Effector memory CD4-positive, alpha-beta T cell (primary cell): ENCODE measurements around the gene PLEKHG2.
A peak's percentile ranks its signal among the peaks of the same experiment; 100 is the strongest.

Experiments used
- DNase-seq, 3 donors: peaks; one replicate each; pipeline ENCODE4 v3.0.0-alpha.2; 2020
- H3K27ac ChIP-seq: 2 replicates; pipeline ENCODE4 v1.7.0; 2013; ENCODE audit warnings: mild to moderate bottlenecking, low read length, moderate library complexity; ENCODE audit not compliant: insufficient read depth, poor library complexity, severe bottlenecking
- H3K27me3 ChIP-seq: replicated peaks from 2 replicates; pipeline ENCODE4 v1.7.0; 2013; ENCODE audit warnings: mild to moderate bottlenecking, low read length; ENCODE audit not compliant: insufficient read depth, control insufficient read depth, poor library complexity, severe bottlenecking
- H3K36me3 ChIP-seq: 2 replicates; pipeline ENCODE4 v1.7.0; 2013; ENCODE audit warnings: mild to moderate bottlenecking, low read length, moderate library complexity; ENCODE audit not compliant: control insufficient read depth, insufficient read depth
- H3K4me1 ChIP-seq: 2 replicates; pipeline ENCODE4 v1.7.0; 2013; ENCODE audit warnings: low read length, mild to moderate bottlenecking; ENCODE audit not compliant: control insufficient read depth, insufficient read depth, poor library complexity, severe bottlenecking
- H3K4me3 ChIP-seq: 2 replicates; pipeline ENCODE4 v1.7.0; 2013; ENCODE audit warnings: low read length, low read depth, mild to moderate bottlenecking; ENCODE audit not compliant: insufficient read depth, poor library complexity, severe bottlenecking
- H3K9me3 ChIP-seq: 2 replicates; pipeline ENCODE4 v1.7.0; 2013; ENCODE audit warnings: mild to moderate bottlenecking, low read length, moderate library complexity; ENCODE audit not compliant: control insufficient read depth

The PLEKHG2 gene

DNA sequence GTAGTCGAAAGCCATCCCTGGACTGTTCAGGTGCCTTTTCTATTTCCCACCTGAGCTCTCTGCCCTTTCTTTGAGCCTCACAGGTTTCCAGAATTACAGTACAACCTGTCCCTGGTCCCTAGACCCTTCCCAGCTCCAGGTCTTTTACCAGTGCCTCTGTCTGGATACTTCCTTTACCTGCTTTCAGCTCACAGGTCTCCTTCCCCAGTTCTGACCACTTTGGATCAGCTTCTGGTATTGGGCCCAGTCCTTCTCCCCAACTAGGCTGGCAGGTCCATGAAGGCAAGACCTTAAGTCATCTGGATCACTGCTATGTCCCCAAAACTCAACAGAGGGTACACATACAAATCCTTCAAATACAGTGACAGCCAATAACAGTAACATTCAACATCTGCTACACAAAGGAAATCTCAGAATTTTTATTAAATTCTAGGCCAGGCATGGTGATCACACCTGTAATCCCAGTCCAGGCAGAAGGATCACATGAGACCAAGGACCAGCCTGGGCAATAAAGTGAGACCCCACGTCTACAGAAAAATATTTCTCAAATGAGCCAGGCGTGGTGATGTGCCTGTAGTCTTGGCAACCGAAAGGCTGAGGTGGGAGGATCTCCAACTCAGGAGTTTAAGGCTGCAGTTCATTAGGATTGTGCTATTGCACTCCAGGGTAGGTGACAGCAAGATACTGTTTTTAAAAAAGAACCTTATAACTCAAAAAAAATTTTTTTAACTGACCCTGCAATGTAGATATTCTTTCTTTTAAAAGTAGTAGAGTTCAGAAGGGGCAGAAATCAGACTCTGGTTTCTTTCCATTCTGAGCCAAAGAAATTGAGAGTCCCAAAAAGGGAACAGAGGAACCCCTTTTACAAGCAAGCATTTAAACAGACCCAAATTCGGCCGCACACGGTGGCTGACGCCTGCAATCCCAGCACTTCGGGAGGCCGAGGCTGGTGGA is 21.9 kb downstream of the PLEKHG2 start:
- peaks cover 29% of the 10 kb centered on the region for H3K4me1 ChIP-seq
- H3K27me3 ChIP-seq: no peaks in the 10 kb centered on the region
- H3K4me3 ChIP-seq: peak overlapping the region; percentile 93
- no peak for DNase-seq
- H3K9me3 ChIP-seq: no peaks in the 10 kb centered on the region
- H3K27ac ChIP-seq: peak overlapping the region; percentile 94
- H3K36me3 ChIP-seq: peaks cover 27% of the 10 kb centered on the region

DNA sequence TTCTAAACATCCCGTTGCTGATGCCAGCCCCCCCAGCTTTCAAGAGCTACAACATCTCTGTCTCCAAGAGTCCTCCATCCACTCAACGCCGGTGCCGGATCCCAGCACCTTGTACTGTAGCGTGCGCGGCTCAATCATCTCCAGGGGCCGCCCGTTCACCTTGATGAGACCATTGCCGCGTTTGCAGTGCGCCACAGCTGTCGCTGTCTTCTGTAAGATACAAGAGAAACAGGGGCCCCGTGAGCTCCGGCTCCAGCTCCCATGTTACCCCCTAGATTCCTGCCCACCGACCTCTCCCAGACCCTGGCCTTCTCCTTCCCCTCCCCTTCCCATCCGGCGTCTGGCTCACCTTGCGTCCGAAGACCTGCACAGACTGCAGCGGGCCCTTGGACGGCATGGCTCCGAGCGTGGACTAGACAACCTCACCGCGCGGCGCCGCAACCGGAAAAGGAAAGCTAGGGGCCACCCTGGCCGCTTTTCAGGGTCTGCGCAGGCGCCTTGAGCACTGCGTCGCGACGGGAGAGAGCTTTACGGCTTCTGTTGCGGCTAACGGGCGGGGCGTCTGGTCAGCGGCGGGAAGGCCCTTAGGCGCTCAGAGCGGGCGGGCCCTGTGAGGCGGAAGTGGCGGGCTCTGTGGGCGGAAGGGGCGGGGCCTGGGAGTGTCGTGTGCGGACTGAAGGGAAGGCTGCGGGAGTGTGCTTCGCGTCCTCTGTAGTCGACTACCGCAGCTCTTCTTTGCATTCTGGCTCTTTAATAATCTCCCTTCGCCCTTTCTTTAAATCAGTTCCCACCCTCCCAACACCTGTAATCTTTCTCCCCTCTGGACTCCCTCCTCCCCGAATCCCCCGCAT is 23.3 kb downstream of the PLEKHG2 start, which contains the start of gene RPS16:
RPS16 (minus strand) TSS at position 451 of the 851 bp plus-strand sequence; CDS start at position 397, 54 bp downstream.
- Histone ChIP-seq H3K4me1 (peaks cover 25% of the 10 kb centered on the region), H3K36me3 (peaks cover 27% of the 10 kb centered on the region), H3K27ac (peak within 1 kb of the TSS; percentile 94), H3K4me3 (peak within 1 kb of the TSS; percentile 93), H3K9me3 (no peaks in the 10 kb centered on the region), H3K27me3 (no peaks in the 10 kb centered on the region)
- DNase-seq: peak; percentile 98 to 99 (median 98)

DNA sequence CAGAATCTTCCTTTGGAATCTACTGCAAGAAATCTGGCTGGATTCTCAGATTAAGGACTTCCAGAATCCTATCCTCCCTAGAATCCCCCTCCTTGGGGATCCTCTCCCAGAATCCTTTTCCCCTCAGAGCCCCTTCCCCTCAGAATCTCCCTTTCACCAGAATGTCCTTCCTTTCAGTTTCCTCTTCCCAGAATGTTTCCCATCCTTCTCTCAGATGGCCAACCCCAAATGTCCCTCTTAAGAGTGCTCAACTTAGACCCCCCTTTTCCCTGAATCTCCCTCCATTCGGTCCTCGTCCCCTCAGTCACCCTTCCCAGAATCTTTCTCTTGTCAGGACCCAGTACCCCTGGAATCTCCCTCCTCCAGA is 23.9 kb downstream of the PLEKHG2 start:
- H3K4me3 ChIP-seq: peak overlapping the region; percentile 51
- peak overlapping the region; percentile 94 for H3K27ac ChIP-seq
- no peak for DNase-seq
- peaks cover 27% of the 10 kb centered on the region for H3K36me3 ChIP-seq
- no peaks in the 10 kb centered on the region for H3K27me3 ChIP-seq
- no peaks in the 10 kb centered on the region for H3K9me3 ChIP-seq
- peaks cover 20% of the 10 kb centered on the region for H3K4me1 ChIP-seq

DNA sequence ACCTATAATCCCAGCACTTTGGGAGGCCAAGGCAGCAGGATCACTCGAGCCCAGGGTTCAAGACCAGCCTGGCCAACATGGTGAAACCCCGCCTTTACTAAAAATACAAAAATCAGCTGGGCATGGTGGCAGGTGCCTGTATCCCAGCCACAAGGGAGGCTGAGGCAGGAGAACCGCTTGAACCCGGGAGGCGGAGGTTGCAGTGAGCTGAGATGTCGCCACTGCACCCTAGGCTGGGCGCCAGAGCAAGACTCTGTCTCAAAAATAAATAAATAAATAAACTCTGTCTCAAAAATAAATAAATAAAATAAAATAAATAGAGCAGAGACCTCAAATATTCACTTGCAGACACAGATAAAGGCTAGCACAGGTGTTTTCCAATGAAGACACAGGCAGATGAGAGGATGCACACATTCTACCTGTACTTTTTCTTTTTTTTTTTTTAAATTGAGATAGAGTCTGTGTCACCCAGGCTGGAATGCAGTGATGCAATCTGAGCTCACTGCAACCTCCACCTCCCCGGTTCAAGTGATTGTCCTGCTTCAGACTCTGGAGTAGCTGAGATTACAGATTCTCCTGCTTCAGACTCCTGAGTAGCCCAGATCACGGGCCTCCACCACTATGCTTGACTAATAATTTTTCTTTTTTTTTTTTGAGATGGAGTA is 25.9 kb downstream of the PLEKHG2 start:
- H3K27me3 ChIP-seq: no peaks in the 10 kb centered on the region
- DNase-seq: no peak
- peaks cover 20% of the 10 kb centered on the region for H3K4me1 ChIP-seq
- H3K27ac ChIP-seq: no peak overlapping the region
- no peak overlapping the region for H3K4me3 ChIP-seq
- peaks cover 15% of the 10 kb centered on the region for H3K36me3 ChIP-seq
- no peaks in the 10 kb centered on the region for H3K9me3 ChIP-seq

DNA sequence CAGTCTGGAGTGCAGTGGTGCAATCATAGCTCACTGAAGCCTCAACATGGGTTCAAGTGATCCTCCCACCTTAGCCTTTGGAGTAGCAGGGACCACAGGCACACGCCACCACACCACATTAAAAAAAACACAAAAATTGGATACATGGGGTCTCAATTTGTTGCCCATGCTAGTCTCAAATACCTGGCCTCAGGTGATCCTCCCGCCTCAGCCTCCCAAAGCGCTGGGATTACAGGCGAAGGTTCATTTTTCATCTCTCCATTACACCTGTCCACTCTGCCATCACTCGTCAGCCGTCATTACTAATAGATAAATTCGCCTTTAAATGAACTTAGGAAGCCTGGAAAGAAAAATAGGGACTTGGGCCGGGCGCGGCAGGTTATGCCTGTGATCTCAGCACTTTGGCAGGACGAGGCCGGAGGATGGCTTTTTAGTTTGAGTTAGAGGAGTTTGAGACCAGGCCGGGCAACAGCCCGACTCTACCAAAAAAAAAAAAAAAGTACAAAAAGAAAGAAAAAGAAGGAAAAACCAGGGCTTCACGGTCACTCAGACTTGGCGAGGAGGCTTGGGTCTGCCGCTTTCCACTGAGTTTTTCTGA is 32.2 kb downstream of the PLEKHG2 start:
- no peak for DNase-seq
- Histone ChIP-seq H3K27me3 (no peaks in the 10 kb centered on the region), H3K4me1 (peaks cover 21% of the 10 kb centered on the region), H3K36me3 (no peaks in the 10 kb centered on the region), H3K9me3 (no peaks in the 10 kb centered on the region), H3K27ac (peak overlapping the region; percentile 95), H3K4me3 (peak overlapping the region; percentile 88)

DNA sequence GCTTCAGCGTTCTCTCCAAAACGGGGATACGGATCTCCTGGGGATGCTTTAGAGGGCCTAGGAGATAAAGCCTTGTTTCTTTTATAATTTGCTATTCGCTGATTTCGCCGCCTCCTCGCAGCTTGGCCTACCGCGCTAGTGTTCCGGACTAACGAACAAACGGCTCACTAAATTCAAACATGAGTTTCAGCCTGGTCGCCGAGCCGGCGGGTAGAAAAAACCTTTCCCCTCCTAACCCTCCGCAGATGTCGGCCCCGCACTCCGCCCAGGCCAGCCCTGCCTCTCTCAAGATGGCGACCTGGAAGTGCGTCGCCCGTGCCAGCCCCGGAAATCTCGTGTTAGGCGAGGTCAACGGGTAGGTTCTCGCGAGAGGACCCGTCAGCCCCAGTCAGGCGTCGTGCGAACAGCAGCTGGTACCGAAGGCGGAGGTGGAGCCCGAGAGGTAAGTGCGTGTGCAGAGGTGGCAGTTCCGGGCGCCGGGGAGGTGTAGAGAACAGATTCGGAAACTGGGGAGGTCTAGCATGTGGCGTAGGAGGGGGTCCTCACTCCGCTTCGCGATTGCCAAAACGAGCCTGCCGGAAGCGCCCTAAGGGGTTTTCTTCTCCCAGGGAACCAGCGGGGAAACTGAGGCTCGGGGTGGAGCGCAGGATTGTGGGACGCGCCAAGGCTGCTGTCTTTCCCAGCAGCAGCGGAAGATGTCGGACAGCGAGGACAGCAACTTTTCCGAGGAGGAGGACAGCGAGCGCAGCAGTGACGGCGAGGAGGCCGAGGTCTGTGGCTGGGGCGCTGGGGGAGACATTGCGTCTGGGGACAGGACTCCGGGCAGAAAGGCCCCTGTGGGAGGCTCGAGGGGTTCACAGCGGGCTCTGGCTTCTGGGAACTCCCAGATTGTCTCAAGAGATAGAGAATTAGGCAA is 33.0 kb downstream of the PLEKHG2 start, which contains the start of gene SUPT5H:
SUPT5H (plus strand) TSS at position 387 of the 916 bp plus-strand sequence; CDS start at position 696, 309 bp downstream.
- H3K9me3 ChIP-seq: no peaks in the 10 kb centered on the region
- no peaks in the 10 kb centered on the region for H3K36me3 ChIP-seq
- peak within 1 kb of the TSS; percentile 88 for H3K4me3 ChIP-seq
- peaks cover 21% of the 10 kb centered on the region for H3K4me1 ChIP-seq
- H3K27ac ChIP-seq: peak within 1 kb of the TSS; percentile 95
- no peaks in the 10 kb centered on the region for H3K27me3 ChIP-seq
- peak; percentile 96 to 98 (median 96) for DNase-seq

DNA sequence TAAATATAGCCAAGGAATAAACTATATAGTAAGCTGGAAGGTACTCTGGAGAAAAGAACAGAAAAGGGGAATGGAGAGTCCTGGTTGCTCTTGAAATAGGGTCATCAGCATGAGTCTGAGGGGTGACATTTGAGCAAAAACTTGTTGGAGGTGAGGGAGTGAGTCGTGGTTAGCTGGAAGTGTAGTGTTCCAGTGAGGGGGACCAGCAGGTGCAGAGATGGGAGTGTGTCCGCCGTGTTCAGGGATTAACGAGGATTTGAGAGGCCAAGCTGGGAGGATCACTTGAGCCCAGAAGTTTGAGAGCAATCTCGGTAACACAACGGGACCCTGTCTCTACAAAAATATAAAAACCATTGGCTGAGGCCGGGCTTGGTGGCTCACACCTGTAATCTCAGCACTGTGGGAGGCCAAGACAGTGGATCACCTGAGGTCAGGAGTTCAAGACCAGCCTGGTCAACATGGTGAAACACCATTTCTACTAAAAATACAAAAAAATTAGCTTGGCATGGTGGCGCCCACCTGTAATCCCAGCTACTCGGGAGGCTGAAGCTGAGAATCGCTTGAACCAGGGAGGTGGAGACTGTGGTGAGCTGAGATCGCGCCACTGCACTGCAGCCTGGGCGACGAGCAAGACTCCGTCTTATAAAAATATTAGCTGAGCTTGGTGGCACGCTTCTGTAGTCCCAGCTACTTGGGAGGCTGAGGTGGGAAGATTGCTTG is 34.1 kb downstream of the PLEKHG2 start:
- Histone ChIP-seq H3K27ac (peak overlapping the region; percentile 95), H3K4me3 (peak overlapping the region; percentile 88), H3K36me3 (peaks cover 3% of the 10 kb centered on the region), H3K27me3 (no peaks in the 10 kb centered on the region), H3K9me3 (no peaks in the 10 kb centered on the region), H3K4me1 (peaks cover 21% of the 10 kb centered on the region)
- no peak for DNase-seq

DNA sequence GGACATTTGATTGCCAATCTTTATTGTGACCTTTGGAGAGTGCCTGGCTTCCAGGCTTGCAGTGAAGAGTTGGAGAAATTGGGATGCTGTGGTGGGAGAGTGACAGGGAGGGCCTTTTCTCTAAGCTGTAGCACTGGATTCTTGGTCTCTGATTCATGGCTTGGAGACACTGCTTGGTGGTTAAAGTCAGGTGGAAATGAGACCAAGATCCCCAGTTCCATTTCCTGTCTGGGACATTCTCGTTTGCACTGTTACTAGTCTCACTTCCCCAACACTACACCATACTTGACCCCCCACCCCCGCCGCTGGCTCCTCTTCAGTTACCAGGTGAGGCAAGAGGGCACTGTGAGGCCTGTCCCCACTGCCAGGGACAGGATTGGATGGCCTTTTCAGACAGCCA is 35.8 kb downstream of the PLEKHG2 start:
- H3K27ac ChIP-seq: peak overlapping the region; percentile 25
- no peaks in the 10 kb centered on the region for H3K27me3 ChIP-seq
- H3K9me3 ChIP-seq: no peaks in the 10 kb centered on the region
- H3K36me3 ChIP-seq: peaks cover 16% of the 10 kb centered on the region
- no peak for DNase-seq
- no peak overlapping the region for H3K4me3 ChIP-seq
- H3K4me1 ChIP-seq: peaks cover 21% of the 10 kb centered on the region
